ENCODE results near the gene ITPKC.
"Not testable (repeated sequence)": the region's sequence is repeated elsewhere in the genome, so short reads cannot be mapped to it uniquely, and the experiment has no call there.

The ITPKC gene

DNA sequence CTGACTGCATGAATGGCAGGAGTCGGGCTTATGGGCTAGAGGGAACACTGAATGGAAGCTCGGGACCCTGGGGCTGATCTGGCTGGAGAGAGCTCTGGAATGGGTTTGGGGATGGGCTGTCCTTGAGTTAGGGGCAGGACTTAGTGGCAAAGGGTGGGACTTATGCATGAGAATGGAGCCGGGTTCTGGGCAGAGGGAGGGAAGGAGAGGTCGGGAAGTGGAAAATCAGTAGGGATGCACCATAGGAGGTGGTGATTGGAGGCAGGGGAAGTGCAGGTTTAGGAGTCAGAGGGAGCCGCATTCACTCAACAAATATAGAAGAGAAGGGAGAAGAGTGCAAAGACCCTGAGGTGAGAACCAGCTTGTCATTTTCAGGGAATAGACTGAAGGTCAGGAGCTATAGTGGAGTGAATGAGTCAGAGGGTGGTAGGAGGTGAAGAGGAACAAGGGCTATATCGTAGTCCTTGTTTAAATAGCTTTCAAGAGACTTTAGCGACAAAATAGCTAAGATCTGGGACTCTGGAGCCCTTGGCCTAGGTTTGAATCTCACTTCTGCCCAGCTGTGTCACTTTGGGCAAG lies 61.9 kb downstream of the ITPKC start:
- DNase-seq (ENCODE audit: low read depth), result no peak
- TF ChIP-seq, protein P1, sequence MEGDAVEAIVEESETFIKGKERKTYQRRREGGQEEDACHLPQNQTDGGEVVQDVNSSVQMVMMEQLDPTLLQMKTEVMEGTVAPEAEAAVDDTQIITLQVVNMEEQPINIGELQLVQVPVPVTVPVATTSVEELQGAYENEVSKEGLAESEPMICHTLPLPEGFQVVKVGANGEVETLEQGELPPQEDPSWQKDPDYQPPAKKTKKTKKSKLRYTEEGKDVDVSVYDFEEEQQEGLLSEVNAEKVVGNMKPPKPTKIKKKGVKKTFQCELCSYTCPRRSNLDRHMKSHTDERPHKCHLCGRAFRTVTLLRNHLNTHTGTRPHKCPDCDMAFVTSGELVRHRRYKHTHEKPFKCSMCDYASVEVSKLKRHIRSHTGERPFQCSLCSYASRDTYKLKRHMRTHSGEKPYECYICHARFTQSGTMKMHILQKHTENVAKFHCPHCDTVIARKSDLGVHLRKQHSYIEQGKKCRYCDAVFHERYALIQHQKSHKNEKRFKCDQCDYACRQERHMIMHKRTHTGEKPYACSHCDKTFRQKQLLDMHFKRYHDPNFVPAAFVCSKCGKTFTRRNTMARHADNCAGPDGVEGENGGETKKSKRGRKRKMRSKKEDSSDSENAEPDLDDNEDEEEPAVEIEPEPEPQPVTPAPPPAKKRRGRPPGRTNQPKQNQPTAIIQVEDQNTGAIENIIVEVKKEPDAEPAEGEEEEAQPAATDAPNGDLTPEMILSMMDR (IDR thresholded peaks at IDR 0.05; ENCODE audit: insufficient read depth, low read depth, low read length, missing control alignments), result no peak
- H3K4me3 ChIP-seq (ENCODE audit: low read depth, low read length), result peak overlapping the region; percentile 49

DNA sequence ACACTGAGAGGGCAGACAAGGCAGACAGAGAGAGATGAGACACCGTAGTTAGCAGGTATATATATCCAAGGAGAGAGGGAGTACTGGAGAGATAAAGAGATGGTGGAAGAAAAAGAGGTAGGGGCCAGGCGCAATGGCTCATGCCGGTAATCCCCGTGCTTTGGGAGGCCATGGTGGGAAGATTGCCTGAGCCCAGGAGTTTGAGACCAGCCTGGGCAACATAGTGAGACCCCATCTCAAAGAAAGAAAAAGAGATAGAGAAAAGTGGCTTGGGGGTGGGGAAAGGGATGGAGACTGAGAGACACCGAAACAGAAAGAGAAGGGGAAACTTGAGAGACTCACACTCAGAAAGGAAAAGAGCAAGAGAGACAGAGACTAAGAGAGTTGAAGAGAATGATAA lies 63.7 kb downstream of the ITPKC start:
- TF ChIP-seq, protein P1 (IDR thresholded peaks at IDR 0.05; ENCODE audit: insufficient read depth, low read depth, low read length, missing control alignments), result no peak
- no peak for DNase-seq (ENCODE audit: low read depth)
- no peak overlapping the region for H3K4me3 ChIP-seq (ENCODE audit: low read depth, low read length)

DNA sequence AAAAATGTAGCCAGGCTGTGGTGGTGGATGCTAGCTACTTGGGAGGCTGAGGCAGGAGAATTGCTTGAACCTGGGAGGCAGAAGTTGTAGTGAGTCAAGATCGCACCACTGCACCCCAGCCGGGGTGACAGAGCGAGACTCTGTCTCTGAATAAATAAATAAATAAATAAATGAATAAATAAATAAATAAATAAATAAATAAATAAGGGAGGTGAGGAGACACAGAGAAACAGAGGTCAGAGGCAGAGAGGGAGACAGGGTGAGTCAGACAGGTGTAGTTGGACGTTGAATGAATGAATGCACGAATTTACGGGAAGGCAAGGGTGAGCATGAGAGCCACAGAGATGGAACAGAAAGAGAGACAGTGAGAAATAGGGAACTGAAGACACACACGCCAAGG lies 64.2 kb downstream of the ITPKC start:
- no peak for DNase-seq (ENCODE audit: low read depth)
- TF ChIP-seq, protein P1 (IDR thresholded peaks at IDR 0.05; ENCODE audit: insufficient read depth, low read depth, low read length, missing control alignments), result no peak
- no peak overlapping the region for H3K4me3 ChIP-seq (ENCODE audit: low read depth, low read length)

DNA sequence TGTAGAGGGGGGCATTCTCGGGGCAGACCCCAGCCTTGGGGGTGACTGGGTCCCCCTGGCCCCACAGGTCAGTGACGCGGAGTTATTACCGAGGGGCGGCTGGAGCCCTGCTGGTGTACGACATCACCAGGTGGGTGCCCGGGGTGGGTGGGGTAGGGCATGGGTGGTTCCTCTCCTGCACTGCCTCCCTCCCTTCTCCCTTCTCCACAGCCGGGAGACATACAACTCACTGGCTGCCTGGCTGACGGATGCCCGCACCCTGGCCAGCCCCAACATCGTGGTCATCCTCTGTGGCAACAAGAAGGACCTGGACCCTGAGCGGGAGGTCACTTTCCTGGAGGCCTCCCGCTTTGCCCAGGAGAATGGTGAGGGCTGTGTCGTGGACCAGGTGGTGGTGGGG lies 66.8 kb downstream of the ITPKC start:
- TF ChIP-seq, protein P1 (IDR thresholded peaks at IDR 0.05; ENCODE audit: insufficient read depth, low read depth, low read length, missing control alignments), result no peak
- no peak overlapping the region for H3K4me3 ChIP-seq (ENCODE audit: low read depth, low read length)
- no peak for DNase-seq (ENCODE audit: low read depth)

DNA sequence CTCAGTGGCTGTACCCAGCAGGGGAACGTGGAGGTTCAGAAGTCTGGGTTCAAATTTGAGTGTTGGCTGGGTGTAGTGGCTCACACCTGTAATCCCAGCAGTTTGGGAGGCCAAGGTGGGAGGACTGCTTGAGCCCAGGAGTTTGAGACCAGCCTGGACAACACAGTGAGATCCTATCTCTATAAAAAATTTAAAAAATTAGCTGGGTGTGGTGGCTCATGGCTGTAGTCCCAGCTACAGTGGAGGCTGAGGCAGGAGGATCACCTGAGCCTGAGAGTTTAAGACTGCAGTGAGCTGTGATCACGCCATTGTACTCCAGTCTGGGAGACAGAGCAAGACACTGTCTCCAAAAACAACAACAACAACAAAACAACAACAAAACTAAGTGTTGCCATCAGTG lies 67.2 kb downstream of the ITPKC start:
- H3K4me3 ChIP-seq (ENCODE audit: low read depth, low read length); DNase-seq (ENCODE audit: low read depth): not testable (repeated sequence)

DNA sequence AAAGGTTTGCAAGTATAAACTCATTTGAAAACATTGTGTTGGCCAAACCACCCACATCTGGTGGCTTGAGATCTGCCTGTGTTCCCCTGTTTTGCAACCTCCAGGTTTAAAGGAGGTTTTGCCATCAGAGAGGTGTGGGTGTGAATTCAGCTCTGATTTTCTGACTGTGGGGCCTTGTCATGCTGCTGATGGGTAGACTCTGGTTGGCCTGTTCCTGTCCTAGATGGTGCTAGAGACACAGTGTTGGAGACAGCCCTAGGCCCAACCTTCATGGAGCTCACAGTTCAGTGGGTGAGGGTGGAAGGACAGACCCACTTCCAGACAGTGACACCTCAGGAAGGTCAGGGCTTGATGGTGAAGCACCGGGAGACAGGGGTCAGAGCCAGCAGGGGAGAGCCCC lies 68.6 kb downstream of the ITPKC start:
- no peak overlapping the region for H3K4me3 ChIP-seq (ENCODE audit: low read depth, low read length)
- no peak for DNase-seq (ENCODE audit: low read depth)
- TF ChIP-seq, protein P1 (IDR thresholded peaks at IDR 0.05; ENCODE audit: insufficient read depth, low read depth, low read length, missing control alignments), result no peak

DNA sequence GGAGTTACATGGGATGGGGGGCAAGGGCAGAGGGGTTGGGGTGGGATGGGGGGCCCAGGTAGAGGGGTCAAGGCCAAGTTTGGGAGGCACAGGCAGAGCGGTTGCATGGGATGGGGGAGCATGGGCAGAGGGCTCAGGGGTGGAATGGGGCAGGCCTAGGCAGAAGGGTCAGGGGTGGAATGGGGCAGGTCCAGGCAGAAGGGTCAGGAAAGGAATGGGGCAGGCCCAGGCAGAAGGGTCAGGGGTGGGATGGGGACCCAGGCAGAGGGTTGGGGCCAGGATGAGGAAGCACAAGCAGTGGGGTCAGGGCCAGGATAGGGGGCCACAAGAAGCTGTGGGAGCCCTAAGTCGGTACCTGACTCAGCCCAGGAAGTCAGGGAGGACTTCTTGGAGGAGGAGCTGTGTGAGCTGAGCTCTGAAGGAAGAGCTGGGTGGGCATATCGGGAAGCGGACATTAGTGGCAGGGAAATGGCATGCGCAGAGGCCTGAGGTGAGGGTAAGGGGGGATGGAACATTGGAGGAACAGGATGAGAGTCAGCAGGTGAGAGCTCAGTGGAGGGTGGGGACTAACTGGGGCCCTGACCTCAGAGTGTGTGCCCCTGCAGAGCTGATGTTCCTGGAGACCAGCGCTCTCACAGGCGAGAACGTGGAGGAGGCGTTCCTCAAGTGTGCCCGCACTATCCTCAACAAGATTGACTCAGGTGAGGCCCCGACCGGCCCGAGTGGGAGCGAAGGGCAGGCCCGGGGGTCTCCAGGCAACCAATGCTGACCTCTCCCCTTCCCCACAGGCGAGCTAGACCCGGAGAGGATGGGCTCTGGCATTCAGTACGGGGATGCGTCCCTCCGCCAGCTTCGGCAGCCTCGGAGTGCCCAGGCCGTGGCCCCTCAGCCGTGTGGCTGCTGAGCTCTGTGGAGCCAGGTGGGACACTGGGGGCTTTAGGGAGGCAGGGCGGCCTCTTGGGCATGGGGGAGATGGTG lies 69.4 kb downstream of the ITPKC start:
- no peak for DNase-seq (ENCODE audit: low read depth)
- no peak overlapping the region for H3K4me3 ChIP-seq (ENCODE audit: low read depth, low read length)
- TF ChIP-seq, protein P1 (IDR thresholded peaks at IDR 0.05; ENCODE audit: insufficient read depth, low read depth, low read length, missing control alignments), result no peak
